K562 (cell line): ENCODE measurements around the gene DNAAF1. TPM values are rescaled to one million over a fixed set of nuclear protein-coding genes. Genes with fewer than 3 reads are reported as not detected.

Experiments used
- BACH1 ChIP-seq: fragments of 200-800 bp; sonication (Bioruptor generic); IDR thresholded peaks from 2 replicates; pipeline ENCODE4 v1.6.1; 2016; ENCODE audit warnings: missing genetic modification characterization, missing compliant biosample characterization
- BCLAF1 ChIP-seq, 2 experiments: fragments of 450-650 bp in 1 of 2; IDR thresholded peaks; 2 replicates each; pipeline ENCODE4 v1.6.1; 2011 to 2017; ENCODE audit warnings: low read depth in 2 of 2, antibody characterized with exemption in 1 of 2, borderline replicate concordance in 1 of 2, low read length in 1 of 2, mild to moderate bottlenecking in 1 of 2, mixed read lengths in 1 of 2; ENCODE audit not compliant: control insufficient read depth in 1 of 2
- EGR1 ChIP-seq: fragments of 450-650 bp; conservative IDR thresholded peaks from 2 replicates; pipeline ENCODE4 v1.6.1; 2017; ENCODE audit warnings: mild to moderate bottlenecking
- GATAD2A ChIP-seq: fragments of 450-650 bp; IDR thresholded peaks from 2 replicates; pipeline ENCODE4 v1.6.1; 2017
- HNRNPL ChIP-seq: fragments of 200-400 bp; formaldehyde crosslinking; IDR thresholded peaks from 2 replicates; pipeline ENCODE4 v1.6.1; 2017; ENCODE audit warnings: low read depth, mild to moderate bottlenecking, low read length
- ZBTB49 ChIP-seq: sonication (generic); formaldehyde crosslinking; IDR thresholded peaks from 2 replicates; pipeline ENCODE4 v1.8.0; 2022; ENCODE audit warnings: missing genetic modification reagents, mild to moderate bottlenecking, borderline replicate concordance
- ZNF407 ChIP-seq: fragments of 450-650 bp; IDR thresholded peaks from 2 replicates; pipeline ENCODE4 v1.6.1; 2016; ENCODE audit warnings: low read depth
- polyA plus RNA-seq, 8 experiments: library from polyadenylated mRNA; depleted of rRNA in 4 of 8; stranded (reverse) in 5 of 8; unstranded in 3 of 8; fragments of >200 nt; fragmentation: Nextera tagmentation in 2 of 8; fragmentation: Illumina TruSeq in 1 of 8; extraction: Ambion mirVana in 2 of 8; extraction: Trizol in 1 of 8; gene quantifications; 2 replicates each; pipeline versions ENCODE4 v1.2.1 to v1.2.3, GENCODE V29; 2011 to 2014; ENCODE audit warnings: inconsistent platforms in 1 of 8, missing spikeins in 1 of 8
- total RNA-seq, 7 experiments: library from RNA; depleted of rRNA in 6 of 7; stranded (reverse); fragments of >200 nt in 6 of 7; fragmentation: Illumina TruSeq in 2 of 7; extraction: Trizol in 2 of 7; gene quantifications; 2 replicates each; pipeline versions ENCODE4 v1.2.1 to v1.2.3, GENCODE V29; 2011 to 2021; ENCODE audit warnings: low replicate concordance in 1 of 7
- TF ChIP-seq, protein P1 (sequence below): sonication (generic); formaldehyde crosslinking; IDR thresholded peaks from 2 replicates; pipeline ENCODE4 v1.8.0; 2022; ENCODE audit warnings: mild to moderate bottlenecking, missing genetic modification reagents

Gene DNAAF1
- total and polyA plus RNA-seq, 9 of the 15 experiments (the other 6 are each of a cell fraction or from before 2014, with no cell fraction given): 0.01 TPM; not detected in 8

- TF ChIP-seq, protein P1, sequence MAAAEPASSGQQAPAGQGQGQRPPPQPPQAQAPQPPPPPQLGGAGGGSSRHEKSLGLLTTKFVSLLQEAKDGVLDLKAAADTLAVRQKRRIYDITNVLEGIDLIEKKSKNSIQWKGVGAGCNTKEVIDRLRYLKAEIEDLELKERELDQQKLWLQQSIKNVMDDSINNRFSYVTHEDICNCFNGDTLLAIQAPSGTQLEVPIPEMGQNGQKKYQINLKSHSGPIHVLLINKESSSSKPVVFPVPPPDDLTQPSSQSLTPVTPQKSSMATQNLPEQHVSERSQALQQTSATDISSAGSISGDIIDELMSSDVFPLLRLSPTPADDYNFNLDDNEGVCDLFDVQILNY (CRISPR knock-in tag): no peak
- TF ChIP-seq ZNF407: peak; percentile 89
- TF ChIP-seq BCLAF1 (IDR thresholded peaks at IDR 0.05; ENCODE audit: borderline replicate concordance in 1 of 2, control insufficient read depth in 1 of 2, low read depth in 2 of 2, low read length in 1 of 2): no peak
- 0 out of 2 replicates have a peak, but pooled peaks have one; percentile 2 for TF ChIP-seq GATAD2A
- no peak for TF ChIP-seq ZBTB49
- TF ChIP-seq HNRNPL: no peak
- 0 out of 2 replicates have a peak, but pooled peaks have one; percentile 27 for TF ChIP-seq EGR1
- TF ChIP-seq BACH1 (tag): no peak
Measured at GRCh38 chr16:84117494-84117843, 27.6 kb upstream of the DNAAF1 start (continued).
